ENCODE data around the gene LRRC4C.

DNA sequence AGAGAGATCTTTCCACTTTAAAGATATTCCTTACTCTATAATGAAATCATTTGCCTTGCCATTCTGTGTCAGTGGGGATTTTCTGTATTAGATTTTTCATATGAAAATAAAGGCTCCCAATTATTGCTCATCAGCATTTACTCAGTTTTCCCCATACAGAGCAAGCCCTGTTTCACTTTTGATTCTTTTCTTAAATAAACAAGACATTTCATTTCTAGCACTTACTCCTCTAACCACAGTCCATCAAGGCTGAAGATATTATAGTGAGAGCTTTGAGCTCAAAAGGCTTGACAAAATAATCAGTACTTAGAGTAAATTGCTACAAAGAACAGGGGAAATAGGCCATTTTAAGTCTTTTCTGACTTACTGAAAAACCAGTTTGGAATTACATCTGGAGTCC lies 385.1 kb downstream of the LRRC4C start:
- TF ChIP-seq POLR2AphosphoS5 (IDR thresholded peaks at IDR 0.05; ENCODE audit: low read depth, low read length) (no peak), POLR2A (IDR thresholded peaks at IDR 0.05; ENCODE audit: low read depth, low read length) (no peak)

All from GM12892 (cell line).